Stimulated activated effector memory CD8-positive, alpha-beta T cell treated with anti-CD3 and anti-CD28 coated beads, Interleukin-12 subunit alpha, Interleukin-12 subunit beta, amount 100 ng/mL, for 72 hours (primary cell): ENCODE data around the gene PERM1.
A peak's percentile ranks its signal among the peaks of the same experiment; 100 is the strongest.

ENCODE experiments used
- ATAC-seq: fragments of 150-1000 bp; cut with Tn5 transposase; 2 replicates; pipeline ENCODE4 v1.10.0; 2021
- DNase-seq, 2 donors: peaks; one replicate each; pipeline ENCODE4 v3.0.0; 2021 to 2022; ENCODE audit warnings: low spot score in 2 of 2
- H3K27ac Mint-ChIP-seq: one replicate; pipeline ENCODE4 v1.8.0; 2022; ENCODE audit warnings: mild to moderate bottlenecking, mixed read lengths
- H3K36me3 Mint-ChIP-seq: one replicate; pipeline ENCODE4 v1.8.0; 2022; ENCODE audit warnings: mild to moderate bottlenecking, mixed read lengths
- H3K4me1 Mint-ChIP-seq: one replicate; pipeline ENCODE4 v1.8.0; 2022; ENCODE audit warnings: mixed read lengths
- H3K4me3 Mint-ChIP-seq: one replicate; pipeline ENCODE4 v1.8.0; 2022; ENCODE audit warnings: mild to moderate bottlenecking, mixed read lengths
- H3K9me3 Mint-ChIP-seq: one replicate; pipeline ENCODE4 v1.8.0; 2022; ENCODE audit warnings: mixed read lengths

PERM1 gene

DNA sequence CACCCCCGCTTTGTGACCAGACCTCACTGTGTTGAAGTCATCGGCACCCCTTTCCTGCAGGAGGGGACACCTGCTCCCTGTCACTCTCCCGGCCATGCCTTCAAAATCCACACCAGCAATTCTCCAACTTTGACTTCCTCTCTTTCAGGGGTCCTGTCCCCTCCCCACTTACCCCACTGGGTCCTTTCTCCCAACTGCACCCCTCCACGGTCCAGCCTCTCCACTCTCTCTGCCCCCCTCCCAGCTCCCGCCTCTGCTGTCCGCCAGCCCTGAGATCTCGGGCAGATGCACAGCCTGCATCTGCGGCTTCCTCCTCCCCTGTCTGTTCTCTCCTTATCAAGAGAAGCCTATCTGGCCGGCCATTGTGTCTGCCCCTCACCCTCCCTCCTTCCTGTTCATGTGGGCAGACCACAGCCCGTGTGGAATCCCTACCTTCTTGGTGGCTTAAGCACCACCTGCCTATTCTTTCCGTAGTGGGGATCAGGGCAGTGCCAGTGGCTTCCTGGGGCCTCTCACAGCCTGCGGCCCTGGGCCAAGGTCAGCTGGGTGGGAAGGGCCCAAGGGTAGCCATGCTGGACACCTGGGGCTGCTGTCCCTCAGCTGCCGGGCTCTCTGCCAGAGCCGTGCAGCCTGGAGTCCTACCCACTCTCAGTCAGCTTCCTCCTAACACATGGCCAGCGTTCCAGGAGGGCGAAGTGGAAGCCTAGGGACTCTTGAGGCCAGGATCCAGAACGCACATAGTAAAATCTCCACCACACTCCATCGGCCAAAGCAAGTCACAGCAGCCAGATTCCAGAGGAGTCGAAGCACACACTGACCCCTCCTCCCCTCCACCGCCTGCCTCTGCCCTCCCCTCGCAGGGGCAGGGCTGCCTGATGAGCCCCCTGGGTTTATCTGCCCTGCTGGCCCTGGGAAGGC is 23.1 kb upstream of the PERM1 start:
- Mint-ChIP-seq H3K9me3 (peaks cover 2% of the 10 kb centered on the region), H3K36me3 (no peaks in the 10 kb centered on the region), H3K4me1 (peaks cover 27% of the 10 kb centered on the region), H3K27ac (peak overlapping the region; percentile 81), H3K4me3 (no peak overlapping the region)
- no peak for ATAC-seq
- DNase-seq: no peak

DNA sequence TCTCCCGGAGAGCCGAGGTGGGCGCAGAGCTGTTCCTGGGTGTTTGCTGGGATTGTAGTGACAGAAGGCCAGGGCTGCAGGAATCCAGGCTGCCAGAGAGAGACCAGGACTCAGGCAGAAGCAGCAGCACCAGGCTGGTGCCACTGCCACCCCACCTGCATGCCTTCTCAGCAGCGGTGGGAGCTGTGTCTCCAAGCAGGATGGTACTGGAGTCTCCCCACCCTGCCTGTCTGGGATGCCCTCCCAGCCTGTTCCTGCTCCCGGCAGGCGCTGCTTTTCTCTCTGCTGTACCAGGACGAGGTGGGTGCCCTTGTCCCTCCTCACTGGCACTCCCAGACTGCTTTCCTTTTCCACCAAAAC is 22.5 kb upstream of the PERM1 start:
- no peaks in the 10 kb centered on the region for H3K36me3 Mint-ChIP-seq
- ATAC-seq (no peak), DNase-seq (no peak)
- peaks cover 2% of the 10 kb centered on the region for H3K9me3 Mint-ChIP-seq
- H3K4me3 Mint-ChIP-seq: no peak overlapping the region
- peaks cover 26% of the 10 kb centered on the region for H3K4me1 Mint-ChIP-seq
- peak overlapping the region; percentile 81 for H3K27ac Mint-ChIP-seq

DNA sequence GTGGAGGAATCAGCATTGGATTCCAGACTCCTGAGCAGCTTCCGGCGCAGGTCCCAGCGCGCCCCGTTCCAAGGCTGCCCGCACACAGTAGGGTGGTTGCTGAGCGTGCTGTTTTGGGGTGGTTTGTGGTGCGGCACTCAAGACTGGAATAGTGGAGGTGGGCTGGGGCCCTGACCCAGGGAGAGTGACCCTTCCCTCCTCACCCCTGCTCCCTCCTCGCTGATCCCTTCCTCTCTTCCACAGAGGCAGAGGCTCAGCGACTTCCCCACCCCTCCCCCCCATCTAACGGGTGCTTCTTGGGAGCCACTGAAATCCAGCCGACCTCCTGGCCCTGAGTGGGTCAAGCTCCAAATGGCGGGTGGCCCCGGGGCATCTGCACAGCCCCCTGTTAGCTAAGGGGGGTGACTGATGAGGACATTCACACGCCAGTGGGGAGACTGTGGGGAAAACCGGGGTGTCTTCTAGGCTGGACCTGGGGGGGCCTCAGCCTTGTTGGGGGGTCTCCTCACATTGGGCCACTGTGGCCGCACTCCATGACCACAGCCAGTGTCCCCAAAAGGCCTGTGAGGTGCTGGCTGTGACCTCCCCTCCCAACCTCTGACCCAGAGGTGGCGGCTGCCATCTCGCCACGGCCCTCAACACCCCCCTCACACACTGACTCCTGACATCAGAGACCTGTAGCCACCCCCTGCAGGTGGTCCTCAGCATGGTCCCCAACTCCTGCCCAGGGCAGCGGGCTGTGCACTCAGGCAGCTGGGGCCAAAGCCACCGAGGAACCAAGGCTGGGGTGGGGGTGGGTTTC is 21.9 kb upstream of the PERM1 start:
- H3K4me3 Mint-ChIP-seq: no peak overlapping the region
- H3K36me3 Mint-ChIP-seq: no peaks in the 10 kb centered on the region
- no peak for ATAC-seq
- no peak for DNase-seq
- no peaks in the 10 kb centered on the region for H3K9me3 Mint-ChIP-seq
- H3K4me1 Mint-ChIP-seq: peaks cover 21% of the 10 kb centered on the region
- no peak overlapping the region for H3K27ac Mint-ChIP-seq

DNA sequence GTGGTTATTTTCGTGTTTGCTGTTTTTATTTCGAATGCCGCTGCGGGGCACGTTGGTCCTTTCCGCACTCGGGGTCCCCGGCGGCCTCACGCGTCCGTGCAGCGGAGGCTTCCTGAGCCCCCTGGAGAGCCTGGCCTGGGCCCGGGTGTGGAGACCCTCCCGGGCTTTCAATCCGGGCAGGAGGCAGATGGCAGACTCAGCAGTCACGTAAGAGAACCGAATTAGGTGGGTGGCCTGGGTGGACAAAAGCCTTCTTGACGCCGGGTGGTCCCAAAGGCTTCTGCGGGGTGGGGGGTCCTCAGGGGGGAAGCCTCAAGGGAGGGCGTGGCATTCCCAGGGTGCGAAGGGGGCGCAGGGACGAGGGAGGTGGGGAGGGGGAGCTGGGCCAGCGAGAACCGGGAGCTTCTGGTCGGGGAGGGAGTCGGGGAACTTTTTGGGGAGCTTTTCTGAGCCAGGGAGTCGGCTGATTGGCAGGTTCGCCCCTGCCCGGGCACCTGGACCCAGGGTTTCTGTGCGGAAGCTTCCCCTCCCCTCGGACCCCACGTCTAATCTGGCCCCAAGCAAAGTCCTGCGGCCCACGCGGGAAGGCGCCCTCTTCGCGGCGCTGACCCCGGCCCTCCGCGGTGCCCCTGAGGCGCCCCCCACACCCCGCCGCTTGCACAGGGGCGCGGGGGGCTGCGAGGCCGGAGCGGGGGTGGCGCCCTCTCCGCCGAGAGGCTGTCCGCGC is 19.3 kb upstream of the PERM1 start:
- Mint-ChIP-seq H3K9me3 (no peaks in the 10 kb centered on the region), H3K36me3 (no peaks in the 10 kb centered on the region), H3K27ac (peak overlapping the region; percentile 60), H3K4me1 (peaks cover 20% of the 10 kb centered on the region), H3K4me3 (peak overlapping the region; percentile 60)
- DNase-seq: no peak
- no peak for ATAC-seq

DNA sequence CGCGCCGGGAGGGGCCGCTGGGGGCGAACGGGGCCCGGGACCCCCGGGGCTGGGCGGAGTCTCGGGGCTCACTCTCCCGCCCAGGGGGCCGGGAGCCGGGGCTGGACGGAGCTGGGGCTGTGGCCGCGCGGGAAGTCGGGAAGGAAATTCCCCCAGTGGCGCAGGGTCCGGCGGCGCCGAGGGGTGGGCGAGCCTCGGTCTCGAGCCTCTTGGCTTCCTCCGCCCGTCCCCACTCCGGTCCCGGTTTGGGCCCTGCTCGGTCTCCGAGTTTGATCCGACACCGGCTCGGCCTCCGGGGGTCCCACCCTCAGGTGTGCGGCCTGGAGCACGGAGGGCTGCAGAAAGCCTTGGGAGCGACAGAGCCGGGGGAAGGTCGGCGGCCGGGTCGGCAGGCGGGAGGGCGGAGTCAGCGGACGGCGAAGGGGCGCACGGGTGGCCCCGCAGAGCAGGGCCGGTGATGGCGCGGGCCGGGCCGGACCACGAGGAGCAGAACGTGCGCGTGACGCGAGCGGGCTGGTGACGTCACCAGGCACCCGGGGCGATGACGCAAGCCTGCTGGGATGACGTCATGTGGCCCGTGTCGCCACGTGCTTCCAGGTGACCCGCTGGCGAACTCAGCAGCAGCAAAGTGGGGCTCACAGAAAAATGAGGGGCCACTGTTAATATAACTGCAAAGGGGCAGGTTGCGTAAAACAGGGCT is 18.6 kb upstream of the PERM1 start:
- peak overlapping the region; percentile 60 for H3K4me3 Mint-ChIP-seq
- H3K27ac Mint-ChIP-seq: peak overlapping the region; percentile 60
- DNase-seq (peak in 1 of 2 donors; percentile 54), ATAC-seq (peak; percentile 9)
- H3K36me3 Mint-ChIP-seq: no peaks in the 10 kb centered on the region
- H3K9me3 Mint-ChIP-seq: no peaks in the 10 kb centered on the region
- peaks cover 26% of the 10 kb centered on the region for H3K4me1 Mint-ChIP-seq

DNA sequence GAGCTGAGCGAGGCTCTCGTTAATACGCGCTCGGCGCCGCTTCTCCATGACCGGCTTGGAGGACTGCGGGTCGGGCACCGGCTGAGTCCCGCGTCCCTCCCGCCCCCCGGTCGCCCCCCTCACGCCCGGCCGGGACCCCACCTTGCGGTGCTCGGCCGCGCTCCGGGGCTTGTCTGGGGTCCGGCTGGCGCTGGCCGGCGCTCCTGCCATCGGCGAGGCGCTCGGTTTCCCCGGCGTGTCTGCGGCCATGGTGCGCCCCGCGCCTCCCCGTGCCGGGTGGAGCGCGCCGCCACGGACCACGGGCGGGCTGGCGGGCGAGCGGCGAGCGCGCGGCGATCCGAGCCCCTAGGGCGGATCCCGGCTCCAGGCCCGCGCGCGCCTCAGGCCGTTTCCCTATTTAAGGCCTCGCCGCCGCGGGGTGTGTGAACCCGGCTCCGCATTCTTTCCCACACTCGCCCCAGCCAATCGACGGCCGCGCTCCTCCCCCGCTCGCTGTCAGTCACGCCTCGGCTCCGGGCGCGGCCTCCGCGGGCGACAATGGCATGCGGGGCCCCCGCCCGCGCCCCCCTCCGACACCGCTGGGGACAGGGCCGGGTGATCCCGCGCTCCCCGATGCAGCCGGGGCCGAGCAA is 17.9 kb upstream of the PERM1 start, which contains the start of gene HES4:
TSS of gene HES4 (minus strand) at position 373 of the 632 bp plus-strand sequence. CDS start at position 249, 124 bp downstream.
- peak within 1 kb of the TSS; percentile 60 for H3K27ac Mint-ChIP-seq
- H3K9me3 Mint-ChIP-seq: no peaks in the 10 kb centered on the region
- no peaks in the 10 kb centered on the region for H3K36me3 Mint-ChIP-seq
- DNase-seq: peak in 1 of 2 donors; percentile 73
- H3K4me1 Mint-ChIP-seq: peaks cover 21% of the 10 kb centered on the region
- H3K4me3 Mint-ChIP-seq: peak within 1 kb of the TSS; percentile 60
- peak; percentile 57 for ATAC-seq

DNA sequence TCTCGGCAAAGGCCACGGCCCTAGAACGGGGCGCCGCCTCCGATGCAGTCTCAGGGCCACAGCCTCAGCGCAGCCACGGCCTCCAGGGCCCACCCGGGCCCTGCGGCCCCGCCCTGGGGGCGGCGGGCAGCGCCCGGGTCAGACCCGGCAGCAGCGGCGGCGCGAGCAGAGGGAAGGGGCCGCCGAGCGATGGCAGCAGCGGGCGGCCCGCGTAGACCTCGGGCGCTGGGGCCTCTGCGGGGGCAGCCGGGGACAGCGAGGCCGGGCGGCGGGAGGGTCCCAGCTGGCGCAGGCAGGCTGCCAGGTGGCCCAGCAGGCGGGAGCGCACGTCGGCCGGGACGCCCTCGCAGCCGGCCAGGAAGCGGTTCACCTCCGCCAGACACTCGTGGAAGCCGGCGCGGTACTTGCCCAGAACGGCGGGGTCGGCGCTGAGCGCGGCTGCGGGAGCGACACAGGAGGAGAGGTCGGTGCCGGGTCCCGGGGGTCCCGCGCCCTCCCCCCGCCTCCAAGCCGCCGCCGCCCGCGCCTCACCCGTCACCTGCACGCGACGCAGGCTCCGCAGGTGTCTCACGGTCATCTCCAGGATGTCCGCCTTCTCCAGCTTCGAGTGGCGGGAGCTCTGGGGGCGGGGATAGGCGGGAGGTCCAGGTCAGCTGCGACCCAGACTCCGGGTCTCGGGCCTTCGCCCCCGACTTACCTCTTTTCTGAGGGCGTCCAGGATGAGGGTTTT is 17.3 kb upstream of the PERM1 start:
- Mint-ChIP-seq H3K9me3 (no peaks in the 10 kb centered on the region), H3K36me3 (no peaks in the 10 kb centered on the region), H3K4me1 (peaks cover 15% of the 10 kb centered on the region), H3K4me3 (peak overlapping the region; percentile 60), H3K27ac (no peak overlapping the region)
- ATAC-seq (peak; percentile 19), DNase-seq (no peak)

DNA sequence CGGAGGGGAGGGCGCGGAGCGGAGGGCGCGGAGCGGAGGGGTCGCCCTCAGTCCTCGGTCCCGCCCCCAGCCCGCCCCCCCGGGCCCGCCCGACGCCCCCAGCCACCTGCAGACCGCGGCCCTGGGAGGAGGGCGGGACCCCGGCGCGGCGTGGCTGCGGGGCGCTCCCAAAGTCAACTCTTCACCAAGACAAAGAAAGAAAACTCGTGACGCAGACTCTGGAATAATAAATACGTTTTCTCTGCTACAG is 16.8 kb upstream of the PERM1 start:
- Mint-ChIP-seq H3K36me3 (no peaks in the 10 kb centered on the region), H3K4me1 (peaks cover 15% of the 10 kb centered on the region), H3K4me3 (peak overlapping the region; percentile 60), H3K27ac (no peak overlapping the region), H3K9me3 (no peaks in the 10 kb centered on the region)
- DNase-seq: no peak
- ATAC-seq: no peak

DNA sequence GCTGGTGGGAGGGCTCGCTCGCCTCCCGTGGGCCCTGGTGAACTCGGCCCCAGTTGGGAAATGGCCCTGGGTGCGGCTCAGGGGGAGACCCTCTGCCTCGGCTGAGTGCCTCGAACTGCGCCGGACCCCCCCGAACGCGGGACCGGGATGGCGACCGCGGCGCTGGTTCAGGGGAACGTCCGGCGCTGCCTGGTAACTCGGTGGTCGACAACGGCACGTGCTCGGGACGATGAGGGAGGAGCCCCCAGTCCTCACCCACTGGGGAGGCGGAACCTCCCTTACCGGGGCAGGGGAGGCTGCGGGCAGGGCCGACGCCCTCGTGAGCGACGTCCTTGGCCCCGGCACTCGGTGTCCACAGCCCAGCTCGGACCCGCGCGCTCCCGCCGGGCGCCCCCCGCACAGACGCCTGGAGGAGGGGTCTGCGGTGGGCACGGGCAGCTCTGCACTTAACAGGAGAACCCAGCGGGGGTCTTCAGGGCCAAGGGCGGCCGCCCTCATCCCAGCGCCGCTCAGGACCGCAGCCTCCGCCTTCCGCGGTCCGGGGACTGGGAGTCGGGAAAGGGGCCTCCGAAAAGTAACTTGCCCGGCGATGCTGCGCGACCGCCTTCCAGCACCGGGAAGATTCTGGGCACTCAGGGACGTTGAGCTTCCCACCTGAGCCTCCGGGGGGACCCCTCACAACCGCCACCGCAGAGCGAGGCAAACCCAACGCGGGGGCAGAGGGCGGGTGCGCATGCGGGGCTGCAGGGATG is 16.3 kb upstream of the PERM1 start:
- H3K27ac Mint-ChIP-seq: no peak overlapping the region
- no peak for DNase-seq
- peaks cover 15% of the 10 kb centered on the region for H3K4me1 Mint-ChIP-seq
- H3K4me3 Mint-ChIP-seq: peak overlapping the region; percentile 60
- no peaks in the 10 kb centered on the region for H3K36me3 Mint-ChIP-seq
- no peaks in the 10 kb centered on the region for H3K9me3 Mint-ChIP-seq
- no peak for ATAC-seq

DNA sequence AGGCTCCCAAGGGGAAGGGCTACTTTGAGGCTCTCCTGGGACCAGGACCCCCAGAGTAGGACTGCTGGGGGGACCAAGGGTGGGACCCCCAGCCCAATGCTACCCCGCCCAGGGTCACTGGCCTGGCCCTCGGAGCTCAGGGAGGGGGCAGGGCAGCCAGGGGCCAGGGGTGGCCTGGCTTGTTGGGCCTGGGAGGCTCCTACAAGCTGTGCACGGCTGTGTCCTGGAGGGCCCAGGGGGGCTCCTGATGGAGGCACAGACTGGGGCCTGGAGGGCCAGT is 15.8 kb upstream of the PERM1 start:
- Mint-ChIP-seq H3K4me3 (peak overlapping the region; percentile 10), H3K27ac (no peak overlapping the region), H3K9me3 (no peaks in the 10 kb centered on the region), H3K4me1 (peaks cover 17% of the 10 kb centered on the region), H3K36me3 (no peaks in the 10 kb centered on the region)
- DNase-seq (no peak), ATAC-seq (no peak)

DNA sequence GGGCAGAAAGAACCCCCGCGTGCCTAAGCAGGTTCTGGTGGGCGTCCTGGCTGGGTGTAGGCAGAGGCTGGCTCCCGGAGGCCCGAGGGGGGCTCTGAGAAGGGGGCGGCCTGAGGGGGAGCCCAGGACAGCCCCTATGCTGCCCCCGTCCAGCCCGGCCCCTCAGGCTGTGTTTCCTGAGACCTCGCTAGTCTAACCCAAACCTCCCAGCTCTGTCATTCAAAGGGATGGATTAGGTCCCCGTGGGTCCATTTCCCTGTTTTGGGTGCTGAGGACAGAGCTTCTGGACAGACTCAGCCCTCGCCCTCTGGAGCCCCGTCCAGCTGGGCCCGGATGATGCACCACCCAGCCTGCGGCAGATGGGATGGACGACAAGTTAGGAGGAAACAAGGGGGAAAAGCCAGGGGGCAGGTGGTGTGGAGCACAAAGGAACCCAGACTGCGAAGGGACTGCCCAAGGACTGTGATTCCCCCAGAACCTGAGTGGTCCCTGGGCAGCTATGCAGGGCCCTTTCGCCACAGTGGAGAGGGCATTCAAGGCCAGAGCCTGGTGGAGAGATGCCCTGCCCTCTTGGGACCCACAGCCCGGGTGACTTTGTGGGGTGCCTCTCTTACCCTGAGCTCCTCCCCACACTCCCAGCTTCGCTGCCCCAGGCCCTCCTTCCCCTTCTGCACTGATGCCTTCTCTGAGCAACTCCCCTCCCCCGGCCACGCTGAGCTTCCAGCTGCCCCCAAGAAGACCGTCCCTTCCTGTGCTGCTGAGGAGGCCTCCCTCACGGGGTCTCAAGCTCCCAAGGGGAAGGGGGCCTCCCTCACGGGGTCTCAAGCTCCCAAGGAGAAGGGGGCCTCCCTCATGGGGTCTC is 15.2 kb upstream of the PERM1 start:
- no peaks in the 10 kb centered on the region for H3K36me3 Mint-ChIP-seq
- DNase-seq: no peak
- no peaks in the 10 kb centered on the region for H3K9me3 Mint-ChIP-seq
- H3K4me1 Mint-ChIP-seq: peaks cover 22% of the 10 kb centered on the region
- no peak for ATAC-seq
- peak overlapping the region; percentile 10 for H3K4me3 Mint-ChIP-seq
- no peak overlapping the region for H3K27ac Mint-ChIP-seq

DNA sequence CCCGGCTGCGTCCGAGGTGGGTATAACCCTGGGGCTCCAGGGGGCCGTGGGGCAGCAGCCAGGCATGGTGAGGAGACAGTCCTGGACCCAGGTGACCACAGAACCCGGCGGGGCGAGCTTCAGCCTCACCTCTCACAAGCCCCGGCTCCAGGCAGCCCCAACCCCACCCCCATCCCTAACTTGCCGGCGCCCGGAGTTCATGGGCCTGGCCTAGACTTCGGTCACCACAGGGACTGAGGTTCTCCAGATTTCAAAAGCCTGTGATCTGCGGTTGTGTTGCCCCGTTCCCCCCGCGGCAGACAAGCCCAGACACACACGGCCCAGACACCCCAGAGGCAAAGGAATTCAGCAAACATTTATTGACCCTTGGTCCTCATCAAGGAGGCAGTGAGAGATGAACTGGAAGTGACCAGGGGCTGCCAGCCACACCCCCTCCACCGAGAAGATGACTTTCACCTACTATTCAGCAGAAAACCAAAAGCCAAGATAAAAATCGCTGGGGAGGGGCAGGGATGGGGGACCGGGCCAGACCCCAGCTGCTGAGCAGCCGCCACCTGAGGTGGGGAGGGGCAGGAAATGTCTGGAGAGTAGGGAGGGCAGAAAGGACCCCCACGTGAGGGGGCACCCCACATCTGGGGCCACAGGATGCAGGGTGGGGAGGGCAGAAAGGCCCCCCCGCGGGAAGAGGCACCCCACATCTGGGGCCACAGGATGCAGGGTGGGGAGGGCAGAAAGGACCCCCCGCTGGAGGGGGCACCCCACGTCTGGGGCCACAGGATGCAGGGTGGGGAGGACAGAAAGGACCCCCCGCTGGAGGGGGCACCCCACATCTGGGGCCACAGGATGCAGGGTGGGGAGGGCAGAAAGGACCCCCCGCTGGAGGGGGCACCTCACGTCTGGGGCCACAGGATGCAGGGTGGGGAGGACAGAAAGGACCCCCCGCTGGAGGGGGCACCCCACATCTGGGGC is 14.1 kb upstream of the PERM1 start:
- peaks cover 29% of the 10 kb centered on the region for H3K4me1 Mint-ChIP-seq
- H3K27ac Mint-ChIP-seq: no peak overlapping the region
- H3K9me3 Mint-ChIP-seq: no peaks in the 10 kb centered on the region
- no peak overlapping the region for H3K4me3 Mint-ChIP-seq
- no peaks in the 10 kb centered on the region for H3K36me3 Mint-ChIP-seq
- ATAC-seq (no peak), DNase-seq (no peak)
